ENCODE results near the gene RXRA.

Gene RXRA

GRCh38 chr9:134477342-134477925, 151.2 kb downstream of the RXRA start:
- no peak for DNase-seq

DNA sequence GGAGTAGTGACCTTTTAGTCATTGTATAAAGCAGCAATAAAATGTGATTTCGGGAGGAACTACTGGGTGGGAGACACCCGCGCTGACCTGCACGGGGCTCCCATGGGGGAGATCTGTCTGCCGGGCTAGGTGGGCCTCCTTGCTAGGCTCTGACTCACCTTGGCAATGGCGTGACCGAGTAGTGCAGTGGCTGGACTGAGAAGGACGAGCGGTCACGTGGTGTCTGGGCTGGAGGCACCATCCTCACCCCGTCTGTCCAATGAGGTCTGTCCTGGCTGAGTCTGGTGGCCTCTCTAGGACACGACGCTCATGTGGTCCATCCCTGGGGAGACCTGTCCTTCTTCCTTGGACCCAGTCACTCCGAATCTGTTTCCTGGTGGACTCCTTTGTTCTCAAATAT, 151.7 kb downstream of the RXRA start:
- DNase-seq = no peak

- DNase-seq = no peak
These were observed 155.5 kb downstream of the RXRA start for GRCh38 chr9:134481762-134482161.

DNA sequence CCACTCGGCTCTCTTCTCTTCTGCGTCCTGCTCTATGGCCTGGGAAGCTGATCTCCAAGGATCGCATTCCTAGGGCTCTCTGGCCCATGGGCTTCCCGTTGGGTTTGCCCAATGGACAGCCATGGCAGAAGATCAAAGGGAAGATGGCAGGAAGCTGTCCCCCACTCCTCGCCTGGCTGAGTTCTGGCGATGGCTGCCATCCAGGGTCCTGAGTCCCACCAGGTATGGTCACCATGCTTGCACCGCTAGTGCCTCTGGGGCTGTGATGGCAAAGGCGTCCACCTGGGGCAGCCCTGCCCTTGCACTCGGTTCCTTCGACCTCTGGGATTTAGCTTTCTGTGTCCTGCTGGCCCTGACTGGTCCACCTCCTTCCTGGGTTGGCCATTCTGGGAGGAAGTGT, 156.0 kb downstream of the RXRA start:
- DNase-seq = no peak

DNA sequence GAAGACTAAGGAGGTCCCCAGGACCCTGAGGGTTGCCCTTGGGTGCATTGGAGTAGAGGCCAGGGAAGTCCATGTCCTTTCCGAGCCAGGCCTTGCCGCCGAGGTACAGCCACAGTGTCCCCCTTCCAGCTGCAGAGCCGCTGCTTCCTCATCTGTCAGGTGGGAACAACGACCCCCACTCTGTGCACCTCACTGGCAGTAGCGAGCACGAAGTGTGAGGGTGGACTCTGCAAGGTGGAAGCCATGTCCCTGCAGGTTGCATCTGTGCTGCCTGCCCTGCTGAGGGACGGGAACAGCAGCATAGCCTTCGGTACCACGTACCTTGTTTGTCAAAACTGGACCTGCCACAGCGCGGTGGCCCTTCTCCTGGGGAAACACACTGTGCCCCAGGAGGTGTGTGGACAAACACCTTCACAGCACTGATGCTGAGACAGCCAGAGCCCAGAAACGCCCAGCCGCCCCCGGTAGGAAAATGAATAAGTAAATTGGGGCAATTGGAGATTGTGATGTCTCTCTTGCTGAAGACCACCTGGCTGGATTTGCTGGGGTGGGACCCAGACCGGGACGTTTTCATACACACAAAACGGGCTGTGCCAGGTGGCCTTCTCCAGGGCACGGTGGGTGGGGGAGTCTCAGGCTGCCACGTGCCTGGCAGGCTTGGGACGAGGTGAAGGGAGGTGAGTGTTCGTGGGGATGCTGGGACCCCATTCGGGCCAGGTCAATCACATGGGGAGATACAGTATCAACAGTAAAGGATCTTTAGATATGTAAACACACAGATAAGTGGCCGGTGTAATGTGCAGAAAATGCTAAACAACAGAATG, 157.3 kb downstream of the RXRA start:
- DNase-seq = no peak

GRCh38 chr9:134484479-134484878, 158.2 kb downstream of the RXRA start:
- no peak for DNase-seq

DNA sequence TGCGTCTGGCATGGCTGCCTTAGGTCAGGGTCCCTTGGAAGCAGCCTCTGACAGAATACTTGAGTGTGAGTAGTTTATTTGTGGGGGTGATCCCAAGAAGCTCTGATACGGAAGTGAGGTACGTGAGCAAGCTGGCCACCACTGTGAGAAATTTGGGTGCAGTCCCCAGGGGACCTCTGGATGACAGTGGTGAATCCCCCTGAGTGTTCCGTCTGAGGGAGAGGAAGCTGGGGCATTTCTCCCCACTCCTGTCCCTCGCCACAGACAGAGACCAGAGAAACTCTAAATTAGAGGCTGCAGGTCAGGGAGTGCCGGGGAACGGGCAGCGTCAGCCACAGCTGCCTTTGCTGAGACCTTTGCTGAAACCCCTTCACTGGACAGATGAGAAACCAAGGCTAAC, 159.4 kb downstream of the RXRA start:
- DNase-seq = no peak

GRCh38 chr9:134486143-134486591, 159.9 kb downstream of the RXRA start:
- no peak for DNase-seq

DNA sequence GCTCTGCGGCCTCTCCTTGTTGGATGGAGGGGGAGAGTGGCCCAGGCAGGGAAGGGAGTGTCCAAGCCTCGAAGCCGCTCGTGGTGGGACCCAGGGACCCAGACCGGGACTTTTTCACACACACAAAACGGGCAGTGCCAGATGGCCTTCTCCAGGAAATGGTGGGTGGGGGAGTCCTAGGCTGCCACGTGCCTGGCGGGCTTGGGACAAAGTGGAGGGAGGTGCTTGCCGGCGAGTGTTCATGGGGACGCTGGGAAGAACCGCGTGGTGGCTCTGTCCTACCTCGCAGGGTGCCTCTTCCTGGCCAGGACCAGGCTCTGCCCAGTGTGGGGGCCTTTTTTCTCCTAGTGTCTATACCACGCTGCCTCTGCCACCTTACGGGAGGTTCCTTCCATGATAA, 160.3 kb downstream of the RXRA start:
- no peak for DNase-seq

Data from NCI-H1105 (cell line).